HCT116 (cell line): ENCODE results near the gene NAT9.

Source experiments
- CBX3 ChIP-seq: IDR thresholded peaks from 2 replicates; pipeline ENCODE4 v1.6.1; 2012; ENCODE audit warnings: low read depth
- CTCF ChIP-seq, 3 experiments: fragments of 200-600 bp in 1 of 3; sonication (generic) in 1 of 3; IDR thresholded peaks in 2 of 3; conservative IDR thresholded peaks in 1 of 3; 2 replicates each; pipeline ENCODE4 v1.5.1; 2012 to 2017; ENCODE audit warnings: low read depth in 2 of 3, low read length in 2 of 3, antibody characterized with exemption in 1 of 3, borderline replicate concordance in 1 of 3, control low read depth in 1 of 3, mild to moderate bottlenecking in 1 of 3, mixed read lengths in 1 of 3, mixed run types in 1 of 3, moderate library complexity in 1 of 3; ENCODE audit not compliant: insufficient read depth in 1 of 3
- TF ChIP-seq, protein P1 (sequence below): IDR thresholded peaks from 2 replicates; pipeline ENCODE4 v1.6.1; 2012

GRCh38 chr17:74819801-74820436 is 43.8 kb upstream of the NAT9 start:
- no peak for TF ChIP-seq CBX3
- no peak for TF ChIP-seq CTCF (IDR thresholded peaks at IDR 0.05 in 2 of 3, conservative IDR thresholded peaks at IDR 0.05 in 1 of 3; ENCODE audit: borderline replicate concordance in 1 of 3, insufficient read depth in 1 of 3, low read depth in 2 of 3, low read length in 2 of 3)
- TF ChIP-seq, protein P1, sequence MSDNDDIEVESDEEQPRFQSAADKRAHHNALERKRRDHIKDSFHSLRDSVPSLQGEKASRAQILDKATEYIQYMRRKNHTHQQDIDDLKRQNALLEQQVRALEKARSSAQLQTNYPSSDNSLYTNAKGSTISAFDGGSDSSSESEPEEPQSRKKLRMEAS = no peak
